Fibroblast of gingiva (primary cell): ENCODE results near the gene ZNF512.
"Not testable (repeated sequence)": the region's sequence is repeated elsewhere in the genome, so short reads cannot be mapped to it uniquely, and the experiment has no call there.

Experiments used
- DNase-seq: peaks from one replicate; pipeline ENCODE4 v3.0.0-alpha.2; 2011; ENCODE audit warnings: low read depth

Gene ZNF512, protein sequence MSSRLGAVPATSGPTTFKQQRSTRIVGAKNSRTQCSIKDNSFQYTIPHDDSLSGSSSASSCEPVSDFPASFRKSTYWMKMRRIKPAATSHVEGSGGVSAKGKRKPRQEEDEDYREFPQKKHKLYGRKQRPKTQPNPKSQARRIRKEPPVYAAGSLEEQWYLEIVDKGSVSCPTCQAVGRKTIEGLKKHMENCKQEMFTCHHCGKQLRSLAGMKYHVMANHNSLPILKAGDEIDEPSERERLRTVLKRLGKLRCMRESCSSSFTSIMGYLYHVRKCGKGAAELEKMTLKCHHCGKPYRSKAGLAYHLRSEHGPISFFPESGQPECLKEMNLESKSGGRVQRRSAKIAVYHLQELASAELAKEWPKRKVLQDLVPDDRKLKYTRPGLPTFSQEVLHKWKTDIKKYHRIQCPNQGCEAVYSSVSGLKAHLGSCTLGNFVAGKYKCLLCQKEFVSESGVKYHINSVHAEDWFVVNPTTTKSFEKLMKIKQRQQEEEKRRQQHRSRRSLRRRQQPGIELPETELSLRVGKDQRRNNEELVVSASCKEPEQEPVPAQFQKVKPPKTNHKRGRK

DNA sequence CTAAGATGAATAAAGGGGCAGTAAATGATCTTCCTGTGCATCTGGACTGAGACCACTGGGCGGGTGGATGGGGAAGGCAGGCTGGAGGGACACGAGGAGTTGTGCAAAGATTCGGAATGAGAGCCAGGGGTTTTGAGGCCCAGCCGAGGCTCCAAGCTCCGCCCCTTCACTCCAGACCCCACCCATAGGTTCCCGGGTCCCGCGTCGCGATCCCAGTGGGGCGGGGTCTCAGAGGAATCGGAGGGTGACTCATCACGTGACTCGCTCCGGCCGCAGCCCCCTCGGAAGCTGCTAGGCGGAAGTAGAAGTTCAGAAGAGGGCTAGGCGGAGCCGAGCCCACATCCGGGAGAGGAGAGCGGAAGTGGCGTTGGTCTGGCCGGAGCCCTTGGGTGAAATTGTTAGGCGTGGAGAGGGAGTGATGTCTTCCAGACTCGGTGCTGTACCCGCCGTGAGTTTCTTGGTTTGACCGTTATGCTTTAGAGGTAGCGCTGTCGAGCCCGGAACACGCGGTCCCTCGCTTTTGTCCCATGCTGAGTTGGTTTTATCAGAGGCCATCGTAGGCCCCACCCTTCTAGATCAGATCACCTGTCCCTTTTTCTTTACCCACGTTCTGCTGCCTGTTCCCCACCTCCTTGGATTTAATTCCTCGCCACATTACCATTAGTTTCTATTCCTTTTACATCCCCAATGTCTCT is at the start of gene ZNF512:
ZNF512 (plus strand) TSS at position 348 of the 695 bp plus-strand sequence; CDS start at position 419, 71 bp downstream.
- DNase-seq = peak; percentile 95

DNA sequence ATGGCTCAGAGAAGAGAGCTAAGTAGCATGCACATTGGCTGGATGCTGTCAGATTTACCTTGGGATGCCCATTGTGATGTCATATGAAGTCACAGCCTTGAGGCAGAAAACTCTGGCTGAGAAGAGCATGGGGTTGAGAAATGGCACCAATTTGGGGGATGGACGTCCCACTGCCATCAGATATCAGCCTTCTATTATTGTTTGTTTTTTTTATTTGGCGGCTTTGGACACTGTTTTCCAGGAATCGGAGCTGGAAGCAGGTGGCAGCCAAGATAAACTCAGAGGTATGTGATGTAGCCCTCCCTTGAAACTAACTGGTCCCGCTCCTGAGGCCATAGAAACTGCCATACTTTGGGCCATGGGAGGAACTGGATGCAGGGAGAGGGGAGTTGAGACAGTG is 45.6 kb upstream of the ZNF512 start:
- no peak for DNase-seq

DNA sequence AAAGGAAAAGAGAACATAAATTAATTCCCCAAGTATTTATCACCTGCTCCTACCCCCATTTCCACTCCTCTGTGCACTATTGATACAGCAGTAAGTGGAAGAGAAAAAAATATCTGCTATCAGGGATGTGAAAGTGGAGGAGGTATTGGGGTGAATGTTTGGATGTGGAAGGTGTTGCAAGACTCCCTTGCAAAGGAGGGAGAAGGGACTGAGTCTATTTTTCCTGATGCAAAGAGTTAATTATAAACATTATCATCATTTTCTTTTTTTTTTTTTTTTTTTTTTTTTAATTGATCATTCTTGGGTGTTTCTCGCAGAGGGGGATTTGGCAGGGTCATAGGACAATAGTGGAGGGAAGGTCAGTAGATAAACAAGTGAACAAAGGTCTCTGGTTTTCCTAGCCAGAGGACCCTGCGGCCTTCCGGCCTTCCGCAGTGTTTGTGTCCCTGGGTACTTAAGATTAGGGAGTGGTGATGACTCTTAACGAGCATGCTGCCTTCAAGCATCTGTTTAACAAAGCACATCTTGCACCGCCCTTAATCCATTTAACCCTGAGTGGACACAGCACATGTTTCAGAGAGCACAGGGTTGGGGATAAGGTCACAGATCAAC is 43.9 kb upstream of the ZNF512 start:
- not testable (repeated sequence) for DNase-seq

DNA sequence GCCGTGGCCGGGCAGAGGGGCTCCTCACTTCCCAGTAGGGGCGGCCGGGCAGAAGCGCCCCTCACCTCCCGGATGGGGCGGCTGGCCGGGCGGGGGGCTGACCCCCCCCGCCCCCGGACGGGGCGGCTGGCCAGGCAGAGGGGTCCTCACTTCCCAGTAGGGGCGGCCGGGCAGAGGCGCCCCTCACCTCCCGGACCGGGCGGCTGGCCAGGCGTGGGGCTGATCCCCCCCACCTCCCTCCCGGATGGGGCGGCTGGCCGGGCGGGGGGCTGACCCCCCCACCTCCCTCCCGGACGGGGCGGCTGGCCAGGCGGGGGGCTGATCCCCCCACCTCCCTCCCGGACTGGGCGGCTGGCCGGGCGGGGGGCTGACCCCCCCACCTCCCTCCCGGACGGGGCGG is 43.2 kb upstream of the ZNF512 start:
- DNase-seq = not testable (repeated sequence)

DNA sequence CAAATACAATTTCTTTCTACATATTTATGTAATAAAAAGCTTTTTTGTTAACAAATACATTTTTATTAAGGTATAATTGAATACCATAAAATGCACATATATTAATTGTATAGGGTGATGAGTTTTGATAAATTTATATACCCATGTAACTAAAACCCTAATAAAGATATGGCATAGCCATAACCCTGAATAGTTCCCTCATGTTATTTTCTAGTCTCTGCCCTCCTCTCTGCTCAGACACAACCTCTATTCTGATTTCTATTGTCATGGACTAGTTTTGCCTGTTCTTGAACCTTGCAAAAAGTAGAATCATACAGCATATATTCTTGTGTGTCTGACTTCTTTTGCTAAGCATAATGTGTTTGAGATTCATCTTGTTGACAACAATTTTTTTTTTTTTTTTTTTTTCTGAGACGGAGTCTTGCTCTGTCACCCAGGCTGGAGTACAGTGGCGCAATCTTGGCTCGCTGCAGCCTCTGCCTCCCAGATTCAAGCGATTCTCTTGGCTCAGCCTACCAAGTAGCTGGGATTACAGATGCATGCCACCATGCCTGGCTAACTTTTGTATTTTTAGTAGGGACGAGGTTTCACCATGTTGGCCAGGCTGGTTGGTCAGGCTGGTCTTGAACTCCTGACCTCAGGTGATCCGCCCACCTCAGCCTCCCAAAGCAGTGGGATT is 38.6 kb upstream of the ZNF512 start:
- DNase-seq = no peak

DNA sequence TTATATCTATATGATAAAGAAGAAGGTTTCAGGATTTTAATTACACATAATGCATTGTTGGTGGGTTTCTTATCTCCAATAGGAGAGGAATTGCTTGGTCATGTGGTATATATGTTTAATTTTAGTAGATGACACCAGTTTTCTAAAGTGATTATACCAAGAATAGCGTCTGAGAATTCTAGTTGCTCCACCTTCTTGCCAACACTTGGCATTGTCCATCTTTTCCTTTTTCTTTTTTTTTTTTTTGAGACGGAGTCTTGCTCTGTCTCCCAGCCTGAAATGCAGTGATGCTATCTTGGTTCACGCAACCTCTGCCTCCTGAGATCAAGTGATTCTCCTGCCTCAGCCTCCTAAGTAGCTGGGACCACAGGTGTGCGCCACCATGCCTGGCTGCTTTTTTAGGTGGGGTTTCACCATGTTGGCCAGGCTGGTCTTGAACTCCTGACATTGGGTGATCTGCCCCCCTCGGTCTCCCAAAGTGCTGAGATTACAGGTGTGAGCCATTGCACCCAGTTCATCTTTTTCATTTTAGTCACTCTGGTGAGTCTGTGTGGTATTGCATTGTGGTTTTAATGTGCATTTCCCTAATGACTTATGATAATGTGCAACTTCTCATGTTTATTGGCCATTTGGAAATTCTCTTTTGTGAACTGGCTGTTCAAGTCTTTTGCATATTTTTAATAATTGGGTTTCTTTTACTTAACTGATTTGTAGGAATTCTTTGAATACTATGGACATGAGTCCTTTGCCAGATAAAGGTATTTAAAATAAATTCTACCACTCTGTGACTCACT is 37.3 kb upstream of the ZNF512 start:
- no peak for DNase-seq

DNA sequence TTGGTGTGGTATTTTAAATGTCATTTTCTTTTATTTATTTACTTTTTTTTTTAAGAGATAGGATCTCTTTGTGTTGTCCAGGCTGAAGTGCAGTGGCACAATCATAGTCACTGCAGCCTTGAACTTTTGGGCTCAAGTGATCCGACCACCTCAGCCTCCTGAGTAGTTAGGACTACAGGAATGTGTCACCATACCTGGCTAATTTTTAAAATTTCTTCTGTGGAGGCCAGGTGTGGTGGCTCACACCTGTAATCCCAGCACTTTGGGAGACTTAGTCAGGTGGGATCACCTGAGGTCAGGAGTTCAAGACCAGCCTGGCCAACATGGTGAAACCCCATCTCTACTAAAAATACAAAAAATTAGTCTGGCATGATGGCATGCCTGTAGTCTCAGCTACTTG is 33.5 kb upstream of the ZNF512 start:
- no peak for DNase-seq

DNA sequence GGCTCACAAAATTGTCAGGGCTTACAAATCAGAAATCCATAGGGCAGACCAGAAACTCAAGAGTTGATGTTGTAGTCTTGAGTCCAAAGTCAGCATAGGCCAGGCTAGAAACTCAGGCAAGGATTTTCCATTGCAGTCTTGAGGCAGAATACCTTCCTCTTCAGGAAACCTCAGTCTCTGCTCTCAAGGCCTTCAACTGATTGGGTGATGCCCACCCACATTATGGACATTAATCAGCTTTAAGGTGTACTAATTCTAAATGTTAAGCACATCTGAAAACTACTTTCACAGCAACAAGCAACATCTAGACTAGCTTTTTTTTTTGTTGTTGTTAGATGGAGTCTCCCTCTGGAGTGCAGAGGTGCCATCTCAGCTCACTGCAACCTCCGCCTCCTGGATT is 31.3 kb upstream of the ZNF512 start:
- DNase-seq = no peak

DNA sequence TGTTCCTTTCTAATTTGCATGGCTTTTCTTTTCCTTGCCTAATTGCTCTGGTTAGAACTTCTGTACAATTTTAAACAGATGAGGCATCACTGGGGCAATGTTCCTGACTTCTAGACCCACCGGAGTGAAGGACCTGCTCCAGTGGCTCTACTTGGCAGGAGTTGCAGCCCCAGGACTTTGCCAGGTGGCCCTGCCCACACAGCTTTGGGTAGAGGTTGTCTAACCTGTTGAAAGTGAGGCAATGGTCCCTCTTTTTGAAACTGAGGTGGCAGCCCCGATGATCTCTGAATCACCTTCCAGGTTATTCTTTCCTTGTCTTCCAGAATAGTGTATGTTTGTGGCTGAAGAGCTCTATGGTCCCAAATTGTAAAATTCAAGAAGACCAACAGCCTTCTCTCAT is 29.9 kb upstream of the ZNF512 start:
- no peak for DNase-seq

DNA sequence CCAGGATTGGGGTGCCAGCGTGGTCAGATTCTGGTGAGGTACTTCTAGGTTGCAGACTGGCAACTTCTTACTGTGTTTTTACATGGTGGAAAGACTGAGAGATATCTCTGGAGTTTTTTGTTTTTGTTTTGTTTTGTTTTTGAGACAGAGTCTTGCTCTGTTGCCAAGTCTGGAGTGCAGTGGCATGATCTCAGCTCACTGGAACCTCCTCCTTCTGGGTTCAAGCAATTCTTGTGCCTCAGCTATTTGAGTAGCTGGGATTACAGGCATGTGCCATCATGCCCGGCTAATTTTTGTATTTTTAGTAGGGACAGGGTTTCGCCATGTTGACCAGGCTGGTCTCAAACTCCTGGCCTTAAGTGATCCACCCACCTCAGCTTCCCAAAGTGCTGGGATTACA is 28.4 kb upstream of the ZNF512 start:
- DNase-seq = not testable (repeated sequence)

DNA sequence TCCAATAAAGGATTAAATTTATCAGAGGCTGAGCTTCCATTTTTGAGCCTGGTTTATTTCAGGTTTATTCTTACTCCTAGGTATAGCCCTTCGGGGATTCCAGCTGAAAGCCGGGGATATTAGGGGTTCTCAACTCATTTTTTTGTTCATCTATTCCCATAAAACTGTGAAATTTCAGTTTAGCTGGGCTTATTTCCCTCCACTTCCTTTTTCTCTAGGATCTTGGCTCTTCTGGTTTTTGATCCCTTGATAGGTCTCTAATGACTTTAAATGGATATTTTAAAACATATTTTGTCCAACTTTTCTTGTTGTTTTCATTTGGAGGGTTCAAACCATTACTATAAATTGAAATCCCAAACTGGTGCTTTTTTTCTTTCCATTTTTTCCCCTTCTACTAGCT is 23.6 kb upstream of the ZNF512 start:
- DNase-seq = no peak

DNA sequence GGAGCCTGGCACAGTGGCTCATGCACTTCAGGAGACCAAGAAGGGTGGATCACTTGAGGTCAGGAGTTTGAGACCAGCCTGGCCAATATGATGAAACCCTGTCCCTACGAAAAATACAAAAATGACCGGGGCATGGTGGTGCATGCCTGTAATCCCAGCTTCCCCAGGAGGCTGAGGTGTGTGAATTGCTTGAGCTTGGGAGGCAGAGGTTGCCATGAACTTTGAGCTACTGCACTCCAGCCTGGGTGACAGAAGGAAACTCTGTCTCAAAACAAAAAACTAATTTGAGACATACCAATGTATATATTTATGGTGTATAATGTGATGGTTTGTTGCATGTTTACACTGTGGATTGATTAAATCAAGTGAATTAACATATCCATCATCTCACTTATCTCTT is 21.8 kb upstream of the ZNF512 start:
- no peak for DNase-seq

DNA sequence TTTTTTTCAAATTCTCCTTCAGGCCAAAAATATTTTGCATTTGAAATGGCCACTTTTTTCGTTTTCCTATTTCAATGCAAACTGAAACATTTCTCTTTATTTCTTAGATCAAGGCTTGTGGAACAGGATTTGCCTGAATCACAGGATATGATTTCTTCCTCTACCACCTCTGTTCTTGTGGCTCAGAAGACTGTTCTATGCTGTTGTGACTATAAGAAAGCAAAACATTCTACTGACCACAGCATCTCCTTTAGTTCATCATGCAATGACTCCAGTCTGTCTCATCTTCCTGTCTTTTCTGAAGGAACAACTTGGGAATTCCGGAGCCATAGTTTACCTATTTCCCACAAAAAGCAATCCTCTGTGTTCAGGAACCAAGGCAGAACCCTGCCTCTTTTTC is 16.2 kb upstream of the ZNF512 start:
- DNase-seq = no peak

DNA sequence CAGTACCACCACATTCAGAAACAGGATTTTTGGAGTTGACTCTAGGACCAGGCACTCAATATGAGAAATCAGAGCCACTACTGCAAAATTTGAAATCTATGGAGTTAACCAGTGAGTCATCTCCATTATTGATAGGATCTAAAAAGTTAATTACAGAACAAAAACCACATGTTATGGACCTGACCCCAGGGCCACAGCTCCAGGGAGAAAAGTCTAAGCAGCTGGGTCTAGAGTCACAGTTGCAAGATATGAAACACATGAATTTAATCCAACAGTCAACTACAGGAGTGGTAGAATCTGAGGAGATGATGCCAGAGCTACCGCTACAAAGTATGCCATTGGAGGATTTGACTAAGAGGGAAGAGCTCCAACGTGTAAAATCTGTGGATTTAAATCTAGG is 13.4 kb upstream of the ZNF512 start:
- DNase-seq = peak; percentile 15

DNA sequence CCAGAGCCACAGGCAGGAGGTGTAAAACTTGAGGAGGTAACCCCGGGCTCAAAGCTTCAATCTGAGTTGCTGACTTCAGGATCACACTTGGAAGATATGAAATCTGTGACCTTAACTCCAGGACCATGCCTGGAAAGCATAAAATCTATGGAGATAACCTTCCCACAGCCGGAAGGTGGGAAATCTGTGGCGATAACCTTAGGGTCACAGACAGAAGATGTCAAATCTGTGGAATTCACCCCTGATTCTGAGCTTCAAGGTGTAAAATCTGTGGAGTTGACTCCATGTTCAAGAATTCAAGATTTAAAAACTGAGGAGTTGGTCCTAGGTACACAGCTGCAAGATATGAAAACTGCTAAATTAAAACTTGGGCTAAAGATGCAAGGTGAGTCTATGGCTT is 11.6 kb upstream of the ZNF512 start:
- DNase-seq = no peak

DNA sequence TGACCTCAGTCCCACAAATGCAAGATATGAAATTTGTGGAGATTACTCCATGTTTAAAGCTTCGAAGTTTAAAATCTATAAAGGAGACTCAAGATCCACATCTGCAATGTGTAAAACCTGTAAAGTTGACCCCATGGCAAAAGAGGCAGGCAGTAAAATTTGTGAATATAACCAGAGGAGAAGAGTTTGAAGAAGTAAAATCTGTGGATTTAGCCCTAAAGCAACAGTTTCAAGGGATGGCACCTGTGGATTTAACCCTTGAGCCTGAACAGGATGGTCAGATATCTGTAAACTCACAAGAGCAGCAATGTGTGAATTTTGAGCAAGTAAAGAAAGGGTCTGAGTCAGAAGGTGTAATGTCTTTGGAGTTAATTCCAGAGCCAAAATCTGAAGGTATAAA is 11.2 kb upstream of the ZNF512 start:
- DNase-seq = no peak

DNA sequence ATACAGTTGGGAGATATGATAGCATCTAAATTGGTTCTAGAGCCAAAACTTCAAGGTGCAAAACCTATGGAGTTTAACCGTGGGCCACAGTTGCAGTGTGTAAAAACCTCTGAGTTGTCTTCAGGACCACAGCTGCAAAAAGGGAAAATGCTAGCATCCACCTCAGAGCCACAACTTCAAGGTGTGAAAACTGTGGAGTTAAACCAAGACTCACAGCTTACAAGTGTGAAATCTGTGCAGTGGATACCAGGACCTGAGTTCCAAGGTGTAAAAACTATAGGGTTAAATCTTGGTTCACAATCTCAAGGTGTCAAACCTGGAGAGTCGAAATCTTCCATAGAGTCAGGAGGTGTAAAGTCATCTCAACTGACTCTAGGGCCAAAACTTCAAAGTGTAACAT is 10.4 kb upstream of the ZNF512 start:
- DNase-seq = no peak

DNA sequence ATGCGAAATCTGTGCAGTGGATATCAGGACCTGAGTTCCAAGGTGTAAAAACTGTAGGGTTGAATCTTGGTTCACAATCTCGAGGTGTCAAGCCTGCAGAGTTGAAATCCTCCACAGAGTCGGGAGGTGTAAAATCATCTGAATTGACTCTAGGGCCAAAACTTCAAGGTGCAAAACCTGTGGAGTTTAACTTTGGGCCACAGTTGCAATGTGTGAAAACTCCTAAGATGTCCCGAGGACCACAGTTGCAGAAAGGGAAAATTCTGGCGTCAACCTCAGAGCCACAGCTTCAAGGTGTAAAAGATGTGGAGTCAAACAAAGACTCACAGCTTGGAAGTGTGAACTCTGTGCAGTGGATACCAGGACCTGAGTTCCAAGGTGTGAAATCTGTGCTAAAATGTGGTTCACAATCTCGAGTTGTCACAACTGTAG is 9.8 kb upstream of the ZNF512 start:
- DNase-seq = no peak

DNA sequence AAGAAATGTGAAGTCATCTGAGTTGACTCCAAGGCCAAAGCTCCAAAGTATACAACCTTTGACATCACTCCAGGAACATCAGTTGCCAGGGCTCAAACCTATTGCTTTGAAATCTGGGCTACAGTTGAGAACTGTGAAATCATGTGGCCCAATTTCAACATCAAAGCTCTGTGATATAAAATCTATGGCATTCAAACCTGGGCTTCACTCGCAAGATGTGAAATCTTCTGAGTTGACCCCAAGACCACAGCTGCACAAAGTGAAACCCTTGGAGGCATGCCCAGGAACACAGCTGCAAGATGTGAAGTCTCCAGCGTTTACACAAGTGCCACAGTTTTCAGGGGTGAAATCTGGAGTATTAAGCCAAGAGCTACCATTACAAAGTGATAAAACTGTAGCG is 9.4 kb upstream of the ZNF512 start:
- DNase-seq = peak; percentile 89

DNA sequence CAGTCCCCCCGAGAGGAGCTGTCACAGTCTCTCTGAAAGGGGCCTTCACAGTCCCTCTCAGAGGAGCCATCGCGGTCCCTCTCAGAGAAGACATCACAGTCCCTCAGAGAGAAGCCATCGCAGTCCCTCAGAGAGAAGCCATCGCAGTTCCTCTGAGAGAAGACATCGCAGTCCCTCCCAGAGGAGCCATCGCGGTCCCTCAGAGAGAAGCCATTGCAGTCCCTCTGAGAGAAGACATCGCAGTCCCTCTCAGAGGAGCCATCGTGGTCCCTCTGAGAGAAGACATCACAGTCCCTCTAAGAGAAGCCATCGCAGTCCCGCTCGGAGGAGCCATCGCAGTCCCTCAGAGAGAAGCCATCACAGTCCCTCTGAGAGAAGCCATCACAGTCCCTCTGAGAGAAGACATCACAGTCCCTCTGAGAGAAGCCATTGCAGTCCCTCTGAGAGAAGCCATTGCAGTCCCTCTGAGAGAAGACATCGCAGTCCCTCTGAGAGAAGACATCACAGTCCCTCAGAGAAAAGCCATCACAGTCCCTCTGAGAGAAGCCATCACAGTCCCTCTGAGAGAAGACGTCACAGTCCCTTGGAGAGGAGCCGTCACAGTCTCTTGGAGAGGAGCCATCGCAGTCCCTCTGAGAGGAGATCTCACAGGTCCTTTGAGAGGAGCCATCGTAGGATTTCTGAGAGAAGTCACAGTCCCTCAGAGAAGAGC is 1.3 kb upstream of the ZNF512 start:
- no peak for DNase-seq
